A673 (cell line): ENCODE measurements around the gene LRSAM1.

Experiments
- EZH2 ChIP-seq: fragments of 200-600 bp; sonication (generic); IDR thresholded peaks from 2 replicates; pipeline ENCODE4 v1.6.1; 2017; ENCODE audit warnings: borderline replicate concordance, low read depth, mild to moderate bottlenecking, mixed read lengths, antibody characterized with exemption, low read length; ENCODE audit not compliant: poor library complexity, severe bottlenecking
- TF ChIP-seq, protein P1 (sequence below): fragments of 300-800, 200-600 bp; sonication (generic); conservative IDR thresholded peaks from 2 replicates; pipeline ENCODE4 v1.5.1; 2017; ENCODE audit warnings: low read depth, mild to moderate bottlenecking, antibody characterized with exemption, low read length, moderate library complexity, mixed read lengths

DNA sequence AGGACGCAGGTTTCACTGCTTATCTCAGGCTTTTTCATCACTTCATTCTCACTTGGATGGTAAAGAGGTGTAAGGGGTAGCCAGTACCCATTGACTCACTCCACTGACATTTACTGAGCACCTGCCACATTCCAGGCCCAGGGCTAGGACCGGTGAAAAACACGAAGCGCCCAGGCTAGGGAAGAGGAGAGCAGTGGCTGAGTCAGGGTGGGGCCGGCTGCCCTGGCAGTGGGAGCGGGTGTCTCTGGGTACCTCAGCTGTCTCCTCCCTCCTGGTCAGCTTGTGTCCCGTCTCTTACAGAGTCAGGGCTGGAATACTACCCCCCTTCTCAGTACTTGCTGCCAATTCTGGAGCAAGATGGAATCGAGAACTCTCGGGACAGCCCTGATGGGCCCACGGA, 22.2 kb downstream of the LRSAM1 start:
- TF ChIP-seq, protein P1, sequence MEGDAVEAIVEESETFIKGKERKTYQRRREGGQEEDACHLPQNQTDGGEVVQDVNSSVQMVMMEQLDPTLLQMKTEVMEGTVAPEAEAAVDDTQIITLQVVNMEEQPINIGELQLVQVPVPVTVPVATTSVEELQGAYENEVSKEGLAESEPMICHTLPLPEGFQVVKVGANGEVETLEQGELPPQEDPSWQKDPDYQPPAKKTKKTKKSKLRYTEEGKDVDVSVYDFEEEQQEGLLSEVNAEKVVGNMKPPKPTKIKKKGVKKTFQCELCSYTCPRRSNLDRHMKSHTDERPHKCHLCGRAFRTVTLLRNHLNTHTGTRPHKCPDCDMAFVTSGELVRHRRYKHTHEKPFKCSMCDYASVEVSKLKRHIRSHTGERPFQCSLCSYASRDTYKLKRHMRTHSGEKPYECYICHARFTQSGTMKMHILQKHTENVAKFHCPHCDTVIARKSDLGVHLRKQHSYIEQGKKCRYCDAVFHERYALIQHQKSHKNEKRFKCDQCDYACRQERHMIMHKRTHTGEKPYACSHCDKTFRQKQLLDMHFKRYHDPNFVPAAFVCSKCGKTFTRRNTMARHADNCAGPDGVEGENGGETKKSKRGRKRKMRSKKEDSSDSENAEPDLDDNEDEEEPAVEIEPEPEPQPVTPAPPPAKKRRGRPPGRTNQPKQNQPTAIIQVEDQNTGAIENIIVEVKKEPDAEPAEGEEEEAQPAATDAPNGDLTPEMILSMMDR: no peak
- no peak for TF ChIP-seq EZH2
